Fibroblast of skin of right biceps (primary cell): ENCODE data around the gene S100A2.
A peak's percentile ranks its signal among the peaks of the same experiment; 100 is the strongest.

Source experiments
- DNase-seq: peaks from one replicate; pipeline ENCODE4 v3.0.0-alpha.2; 2013

The S100A2 gene

DNA sequence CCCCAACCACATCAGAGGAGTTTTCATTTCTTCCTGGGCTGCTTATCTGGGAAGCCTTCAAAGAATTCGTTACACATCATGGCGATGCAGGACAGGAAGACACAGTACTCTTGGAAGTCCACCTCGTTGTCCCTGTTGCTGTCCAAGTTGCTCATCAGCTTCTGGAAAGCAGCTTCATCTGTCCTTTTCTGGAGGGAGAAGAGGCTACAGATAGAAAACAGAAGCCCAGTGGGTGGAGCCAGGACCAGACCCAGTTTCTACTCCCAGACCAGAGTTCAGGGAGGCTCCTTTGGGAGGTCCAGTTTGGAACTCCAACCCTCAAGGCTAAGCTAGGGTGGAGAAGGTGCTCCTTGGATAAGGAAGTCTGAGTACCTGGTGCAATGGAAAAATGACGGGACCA is 21.9 kb downstream of the S100A2 start:
- DNase-seq = no peak

DNA sequence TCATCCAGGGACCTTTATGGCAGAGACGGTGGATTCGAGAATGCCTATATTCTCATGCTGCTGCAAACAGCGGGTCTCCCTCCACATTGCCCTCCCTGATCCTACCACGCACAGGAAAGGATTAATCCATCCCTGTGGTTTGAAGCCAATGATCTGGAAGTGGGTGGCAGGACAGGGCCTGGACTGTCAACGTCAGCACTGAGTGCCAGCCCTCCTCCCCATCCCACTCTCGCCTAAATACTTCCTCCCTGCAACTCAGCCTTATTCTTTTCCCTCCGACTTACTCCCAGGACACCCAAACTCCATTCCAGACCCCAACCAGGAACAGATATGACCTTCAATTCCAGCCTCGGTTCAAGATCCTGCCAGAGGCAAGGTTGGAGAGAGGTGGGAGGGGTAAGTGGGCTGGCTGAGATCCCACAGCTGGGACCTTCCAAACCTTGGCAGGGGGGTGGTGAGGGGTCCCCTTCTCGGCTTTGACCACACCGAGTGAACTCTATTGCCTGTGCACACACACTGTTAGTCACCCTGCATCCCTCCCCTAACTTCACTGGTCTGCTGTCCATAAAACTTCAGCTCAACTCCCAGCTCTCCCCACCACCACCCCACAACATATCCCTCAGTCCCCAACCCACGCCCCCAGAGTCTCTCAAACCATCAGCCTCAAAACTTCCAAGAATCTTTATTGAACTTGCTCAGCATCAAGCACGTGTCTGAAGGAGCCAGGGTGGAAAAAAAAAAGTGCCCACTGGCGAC is 22.5 kb downstream of the S100A2 start:
- DNase-seq = no peak

DNA sequence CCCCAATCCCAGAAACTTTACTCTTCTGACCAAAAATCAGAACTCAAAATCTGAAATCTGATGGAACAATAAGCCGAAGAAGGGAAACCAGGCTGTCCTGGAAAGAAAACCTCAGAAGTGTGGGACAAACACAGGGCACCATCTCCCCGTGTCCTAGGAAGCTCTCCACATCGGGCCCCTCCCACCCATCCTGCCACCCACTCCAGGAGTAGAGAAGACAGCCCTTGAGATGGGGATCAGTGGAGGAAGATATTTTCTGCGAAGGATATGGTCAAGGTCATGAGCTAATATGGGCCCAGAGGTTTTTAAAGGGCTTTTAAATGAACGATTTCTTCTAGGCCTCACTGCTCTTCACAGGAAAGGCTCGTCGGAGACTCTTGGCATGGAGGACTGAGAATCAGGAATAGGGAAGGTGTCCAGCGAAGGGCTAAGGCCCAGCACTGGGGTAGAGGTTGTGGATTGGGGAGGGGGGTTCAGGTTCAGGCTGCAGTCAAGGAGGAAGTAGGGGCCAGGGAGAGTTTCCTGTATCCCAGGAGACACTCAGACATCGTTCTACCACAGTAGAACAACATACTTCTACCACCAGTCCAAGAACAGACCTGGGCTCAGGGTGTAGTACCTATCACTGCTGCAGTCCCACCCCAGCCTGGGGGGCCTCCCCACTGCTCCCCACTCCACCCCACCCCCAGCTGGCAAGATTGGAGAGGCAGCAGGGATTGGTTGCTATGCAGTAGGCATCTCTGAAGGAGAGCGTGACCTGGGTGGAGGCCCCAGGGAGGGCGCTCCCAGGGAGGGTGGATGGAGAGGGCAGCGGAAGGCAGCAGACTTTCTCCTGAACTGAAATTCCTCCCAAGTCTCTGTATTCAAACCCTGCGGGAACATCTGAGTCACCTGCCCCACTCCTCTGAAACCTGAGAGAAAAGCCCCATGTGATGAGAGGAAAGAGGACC is 23.7 kb downstream of the S100A2 start:
- DNase-seq = no peak

DNA sequence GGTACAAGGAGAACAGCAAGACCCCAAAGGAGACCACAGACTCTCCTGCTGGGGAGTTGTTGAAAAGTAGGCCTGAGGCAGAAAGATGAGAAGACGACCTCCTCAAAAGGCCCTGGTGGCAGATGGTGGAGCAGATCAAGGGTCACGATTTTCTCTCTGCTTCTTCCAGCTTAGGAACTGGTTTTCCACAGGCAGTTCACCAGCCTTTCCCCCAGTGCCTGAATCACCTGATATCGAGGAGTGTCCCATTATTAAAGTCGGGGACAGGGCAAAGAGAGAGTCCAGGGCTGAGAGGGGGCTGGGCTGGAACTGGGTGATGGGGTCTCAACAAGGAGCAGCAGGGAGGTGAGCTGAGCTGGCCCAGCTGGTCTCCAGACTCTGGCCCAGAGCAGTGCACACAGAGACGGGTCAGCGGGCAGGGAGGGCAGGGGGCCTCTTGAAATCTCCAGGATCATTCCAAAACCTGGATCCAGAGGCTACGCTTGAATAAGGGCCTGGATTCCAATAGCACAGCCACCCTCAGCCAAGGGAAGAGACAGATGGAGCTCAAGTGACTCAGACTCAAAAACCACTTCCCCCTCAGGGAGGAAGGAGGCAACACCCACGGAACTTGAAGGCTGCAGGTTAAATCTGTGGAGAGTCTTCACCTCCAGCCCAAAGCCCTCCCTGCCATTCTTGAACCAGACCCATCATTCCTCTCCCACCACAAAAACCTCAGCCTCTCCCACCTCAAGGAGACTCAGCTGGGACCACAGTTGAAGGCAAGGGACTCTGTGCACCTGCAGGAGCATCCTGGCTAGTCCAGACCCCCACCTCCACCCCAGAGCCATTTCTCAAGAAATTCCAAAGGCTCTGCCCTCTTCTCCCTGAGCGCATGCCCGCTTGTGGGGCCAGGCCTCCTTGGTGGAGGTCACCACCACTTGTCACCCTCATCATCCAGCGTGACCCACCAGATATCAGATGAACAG is 25.0 kb downstream of the S100A2 start, which contains the start of gene S100A5:
Gene S100A5 (minus strand): TSS at position 541 of the 968 bp plus-strand sequence. CDS start 743 bp downstream, outside the sequence.
- peak; percentile 69 for DNase-seq

DNA sequence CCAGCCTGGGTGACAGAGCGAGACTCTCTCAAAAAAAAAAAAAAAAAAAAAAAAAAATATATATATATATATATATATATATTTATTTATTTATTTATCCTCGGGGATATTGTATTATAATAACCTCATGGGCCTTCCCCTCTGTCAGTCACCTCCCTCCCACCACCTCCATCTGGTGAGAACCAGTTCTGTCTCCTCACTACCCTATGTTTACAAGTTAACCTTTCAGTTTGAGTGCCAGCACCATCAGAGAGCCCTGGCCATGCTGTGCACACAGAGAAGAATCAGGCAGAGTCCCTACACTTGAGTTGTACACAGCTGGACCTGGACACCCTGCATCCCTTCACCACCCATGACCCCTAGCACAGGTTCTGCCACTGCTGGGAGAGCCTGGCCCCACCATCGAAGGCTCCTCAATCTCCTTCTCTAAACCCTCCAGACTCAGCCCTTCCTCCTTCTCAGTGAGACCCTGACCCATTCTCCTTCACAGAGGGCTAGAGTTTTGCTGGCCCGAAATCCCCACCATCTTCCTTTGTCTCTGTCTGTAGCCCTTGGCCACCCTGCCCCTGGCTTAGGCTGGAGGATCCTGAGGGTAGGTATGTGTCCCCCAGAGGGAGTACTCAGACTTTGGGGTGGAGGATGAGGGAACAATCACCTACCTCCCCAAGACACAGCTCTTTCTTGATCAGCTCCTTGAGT is 26.1 kb downstream of the S100A2 start:
- DNase-seq = no peak

DNA sequence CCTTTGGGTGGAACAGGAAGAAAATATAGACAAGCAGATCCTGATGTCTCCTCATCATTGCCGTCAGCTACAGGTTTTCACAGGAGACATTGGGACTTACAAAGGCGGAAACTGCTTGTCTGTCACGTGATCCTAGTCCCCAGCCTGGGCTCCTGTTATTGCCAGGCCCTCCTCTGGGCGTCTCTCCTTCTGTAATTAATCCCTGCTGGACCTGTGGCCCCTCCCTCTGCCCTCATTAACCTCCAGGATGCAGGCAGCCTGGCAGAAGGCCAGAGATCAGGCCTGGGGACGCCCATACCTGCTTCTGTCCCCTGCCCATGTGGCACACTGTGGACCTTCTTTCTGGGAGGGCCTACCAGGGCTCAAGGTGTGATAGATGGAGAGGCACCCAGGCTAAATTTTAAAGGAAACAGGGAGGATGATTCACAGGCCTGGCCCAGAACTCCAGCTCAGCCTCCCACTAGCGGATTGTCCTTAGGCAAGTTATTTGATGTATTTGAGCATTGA is 27.3 kb downstream of the S100A2 start:
- peak; percentile 43 for DNase-seq

DNA sequence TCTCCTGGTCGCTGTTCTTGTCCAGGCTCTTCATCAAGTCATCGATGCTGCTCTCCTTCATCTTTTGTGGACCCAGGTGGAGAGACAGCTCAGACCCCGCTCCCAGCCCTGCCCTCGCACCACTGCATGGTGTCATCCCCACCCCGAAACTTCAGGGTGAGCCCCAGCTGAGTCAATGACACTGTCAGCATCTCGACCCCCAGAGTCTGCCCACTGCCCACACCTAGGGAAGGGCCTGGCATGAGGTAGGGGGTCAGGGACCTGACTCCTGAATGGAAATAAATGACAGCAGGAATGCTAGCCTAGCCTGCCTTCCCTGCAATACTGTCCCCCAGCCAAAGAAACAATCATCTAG is 28.3 kb downstream of the S100A2 start:
- no peak for DNase-seq

DNA sequence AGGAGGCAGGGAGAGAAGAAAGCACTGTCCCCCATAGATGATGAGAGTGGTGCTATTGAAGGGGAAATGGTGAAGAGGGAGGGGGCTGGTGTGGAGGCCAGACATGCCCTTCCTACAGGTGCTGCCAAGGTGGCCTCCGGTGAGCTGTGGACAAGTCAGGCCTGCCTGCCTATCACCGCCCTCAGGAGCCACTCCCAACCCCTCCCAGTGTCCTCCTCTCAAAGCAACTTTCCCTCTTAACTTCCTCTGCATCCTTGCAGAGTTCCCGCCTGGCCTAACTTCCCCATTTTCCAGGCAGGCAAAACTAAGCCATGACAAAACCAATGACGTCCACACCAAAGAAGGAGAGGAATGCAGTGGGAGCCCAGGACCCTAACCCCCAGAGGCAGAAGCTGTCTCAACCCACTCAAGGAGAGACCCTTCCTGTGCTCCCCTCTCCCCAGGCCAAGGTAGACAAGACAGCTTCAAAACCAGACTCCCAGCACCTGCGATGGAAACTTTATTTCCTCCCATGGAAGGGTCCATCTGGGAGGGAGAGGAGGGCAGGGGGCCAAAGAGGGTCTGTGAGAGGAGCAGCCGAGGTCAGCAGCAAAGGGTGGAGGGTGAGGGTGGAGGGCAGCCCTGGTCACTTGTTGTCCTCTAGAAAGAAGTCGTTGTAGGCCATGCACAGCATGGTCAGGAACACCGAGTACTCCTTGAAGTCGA is 28.8 kb downstream of the S100A2 start:
- DNase-seq = no peak

DNA sequence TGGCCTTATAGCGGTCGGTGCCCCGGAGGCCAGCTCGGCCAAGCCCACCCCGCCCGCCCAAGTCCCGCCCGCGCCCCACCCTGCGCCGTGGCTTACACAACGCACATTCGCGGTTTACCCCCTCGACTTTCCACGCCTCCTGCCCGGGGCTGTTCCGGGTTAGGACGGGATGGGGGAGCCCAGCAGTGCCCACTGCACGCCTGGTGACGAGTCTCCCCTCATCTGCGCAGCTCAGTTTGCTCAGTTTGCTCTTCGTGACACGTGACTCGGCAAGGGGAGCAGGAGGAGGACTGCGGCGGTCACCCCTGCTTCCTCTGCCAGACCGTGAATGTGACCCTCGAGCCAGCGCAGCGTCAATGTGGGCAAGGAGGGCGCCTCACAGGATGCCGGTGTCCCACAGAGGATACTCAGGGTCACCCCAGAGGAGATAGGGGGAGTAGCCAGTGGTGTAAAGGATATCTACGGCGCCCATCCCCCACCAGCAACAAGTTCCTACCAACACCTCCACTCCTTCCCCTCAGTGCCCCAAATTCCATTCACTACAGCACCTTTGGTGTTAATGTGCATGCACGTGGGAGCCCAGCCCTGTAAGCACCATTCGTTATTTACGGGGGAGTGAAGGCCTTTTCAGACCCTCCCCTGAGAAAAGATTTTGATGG is 29.5 kb downstream of the S100A2 start:
- peak; percentile 91 for DNase-seq

DNA sequence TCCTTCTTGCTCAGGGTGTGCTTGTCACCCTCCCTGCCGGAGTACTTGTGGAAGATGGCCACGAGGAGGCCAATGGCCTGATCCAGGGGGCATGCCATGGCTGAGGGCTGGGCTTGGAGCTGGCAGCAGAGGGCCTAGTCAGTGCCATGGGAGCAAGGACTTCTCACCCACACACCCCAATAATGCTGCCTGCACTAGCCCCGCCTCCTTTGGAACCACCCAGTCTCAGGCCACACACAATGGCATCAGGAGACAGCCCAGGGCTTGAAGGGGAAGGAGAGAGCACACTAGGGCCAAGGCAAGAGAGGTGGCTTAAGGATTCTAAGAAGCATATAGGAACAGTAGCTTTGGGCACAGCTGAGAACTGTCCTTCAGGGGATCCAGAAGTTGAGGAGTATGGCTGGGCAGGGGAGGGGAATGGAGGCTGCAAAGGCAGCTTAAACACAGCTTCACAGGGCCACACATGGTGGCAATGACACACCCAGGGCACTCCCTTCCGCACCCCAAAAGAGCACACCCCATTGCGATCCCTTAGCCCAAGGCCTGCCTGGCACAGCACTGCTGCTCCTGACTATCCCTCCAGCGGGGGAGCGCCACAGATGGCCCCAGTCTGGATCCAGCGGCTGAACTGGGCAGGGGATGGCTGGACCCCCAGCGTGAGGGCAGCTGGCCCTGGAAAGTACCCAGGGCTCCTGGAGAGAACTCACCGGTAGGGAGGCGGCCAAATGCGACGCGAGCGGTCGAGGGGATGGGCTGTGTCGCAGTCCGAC is 30.2 kb downstream of the S100A2 start, which contains the start of gene S100A6:
Gene S100A6 (minus strand): TSS at position 750 of the 770 bp plus-strand sequence. CDS start 652 bp downstream, at position 98.
- DNase-seq = peak; percentile 37

DNA sequence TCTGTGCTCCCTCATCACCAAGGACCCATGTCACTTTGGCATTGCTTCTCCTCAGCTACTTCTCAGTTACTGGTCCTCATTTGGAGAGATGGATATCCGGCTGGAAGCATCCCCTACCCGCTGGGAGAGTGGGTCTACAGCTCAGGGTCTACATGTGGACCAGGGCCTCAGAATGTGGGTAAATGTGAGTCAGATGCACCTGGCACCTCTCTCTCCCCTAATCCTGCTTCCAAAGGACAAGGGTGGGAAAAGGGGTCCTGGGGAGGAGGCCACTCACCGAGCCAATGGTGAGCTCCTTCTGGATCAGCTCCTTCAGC is 30.8 kb downstream of the S100A2 start:
- DNase-seq = no peak

DNA sequence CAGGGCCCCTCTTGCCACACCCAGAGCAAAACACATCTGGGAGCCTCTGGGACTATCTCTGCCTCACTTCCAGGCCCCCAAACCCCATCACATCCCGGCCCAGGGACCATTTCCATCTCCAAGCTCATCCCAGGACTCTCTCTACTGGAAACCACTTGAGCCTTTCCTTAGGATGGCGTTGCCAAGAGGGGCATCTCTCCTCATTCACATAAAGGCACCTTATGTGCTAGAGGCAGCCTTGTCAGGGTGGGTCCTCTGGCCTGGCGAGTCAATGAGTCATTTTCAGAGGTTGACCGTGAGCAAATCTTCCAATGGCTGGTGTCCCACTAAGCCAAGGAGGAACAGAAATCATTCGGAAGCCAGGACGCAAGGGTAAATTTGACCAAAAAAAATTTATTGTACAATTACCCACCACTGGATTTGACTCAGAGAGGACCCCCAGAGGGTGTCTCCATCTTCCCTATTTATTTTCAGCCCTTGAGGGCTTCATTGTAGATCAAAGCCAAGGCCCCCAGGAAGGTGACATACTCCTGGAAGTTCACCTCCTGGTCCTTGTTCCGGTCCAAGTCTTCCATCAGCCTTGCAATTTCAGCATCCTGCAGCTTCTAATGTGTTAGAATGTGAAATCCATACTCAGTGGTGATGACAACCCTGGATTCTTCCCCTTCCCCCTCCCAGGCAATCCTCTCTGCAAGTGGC is 31.3 kb downstream of the S100A2 start:
- DNase-seq = peak; percentile 52

DNA sequence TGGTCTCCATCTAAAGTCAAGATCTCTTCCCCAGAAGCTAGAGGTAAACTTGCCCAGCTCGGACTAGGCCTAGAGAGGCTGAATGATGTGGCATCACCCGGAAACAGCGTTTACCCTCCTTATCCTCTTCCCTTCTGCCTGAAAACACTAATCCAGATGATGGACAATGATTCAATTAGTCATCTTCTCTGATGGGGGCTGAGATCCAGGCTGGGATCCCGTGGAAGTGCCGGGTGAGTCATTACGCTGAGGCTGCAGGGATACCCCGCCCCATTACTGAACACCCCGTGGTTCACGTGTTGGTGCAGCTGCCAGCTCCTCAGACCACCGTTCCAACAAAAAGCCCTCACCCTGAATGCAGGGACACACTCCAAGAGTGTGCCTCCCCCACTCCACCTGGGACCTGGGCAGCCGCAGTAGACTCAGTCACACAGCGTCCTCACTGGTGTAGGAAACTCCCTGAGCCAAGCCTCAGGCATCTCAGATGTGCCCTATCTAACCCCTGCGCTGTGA is 31.9 kb downstream of the S100A2 start:
- peak; percentile 96 for DNase-seq

DNA sequence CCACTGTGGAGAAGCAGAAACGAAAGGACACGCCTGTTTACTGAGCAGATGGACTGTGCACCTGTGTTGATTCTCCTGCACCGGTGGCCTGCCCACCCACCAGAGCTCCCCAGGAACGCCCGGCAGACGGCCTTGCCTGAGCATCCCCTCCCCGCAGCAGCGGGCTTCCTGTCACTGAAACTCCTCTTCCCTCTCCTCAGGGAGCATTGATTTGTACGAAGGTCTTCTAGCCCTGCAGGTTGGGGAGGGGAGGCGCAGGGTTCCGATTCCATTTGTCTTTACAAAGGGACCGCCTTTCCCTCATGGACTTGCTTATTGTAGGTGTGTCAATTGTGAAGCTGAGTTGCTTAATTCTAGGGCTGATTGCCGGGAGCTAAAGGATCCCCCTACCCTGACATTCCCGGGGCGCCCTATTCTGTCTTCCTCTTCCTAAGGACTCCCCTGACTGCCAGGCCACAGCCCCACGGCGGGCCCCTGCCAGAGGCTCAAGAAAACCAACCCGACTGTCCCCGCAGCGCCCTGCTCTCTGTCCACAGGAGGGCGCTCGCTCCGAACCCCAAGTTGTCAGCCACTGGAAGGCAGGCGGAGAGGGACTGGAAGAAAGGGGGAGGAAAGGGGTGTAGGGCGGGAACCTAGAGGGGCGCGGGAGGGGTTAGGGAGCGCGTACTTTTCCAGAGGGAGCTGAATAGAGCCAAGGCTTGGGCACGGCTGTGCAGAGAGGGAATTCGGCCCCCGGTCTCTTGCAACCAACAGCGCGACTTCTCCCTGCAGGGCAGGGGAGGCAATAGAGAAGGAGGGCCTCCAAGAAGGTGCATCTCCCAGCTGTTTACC is 32.7 kb downstream of the S100A2 start:
- DNase-seq = peak; percentile 90

DNA sequence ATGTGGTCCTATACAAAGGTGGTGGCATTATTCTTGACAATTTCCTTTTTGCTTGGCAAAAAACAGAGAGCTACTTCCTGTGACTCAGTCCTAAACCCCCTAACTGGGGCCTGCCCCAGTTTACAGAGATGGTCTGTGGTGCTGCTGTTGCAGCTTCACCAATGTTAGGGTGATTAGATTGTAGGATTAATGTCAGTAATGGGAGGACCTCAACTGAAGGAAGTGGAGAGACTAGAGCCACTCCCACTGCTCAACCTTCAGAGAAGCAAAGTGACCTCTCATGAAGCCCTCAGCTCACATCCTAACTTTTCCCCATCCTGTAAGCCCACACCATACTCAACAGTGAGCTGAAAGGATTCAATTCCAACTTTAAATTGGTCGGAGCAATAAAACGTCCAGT is 33.5 kb downstream of the S100A2 start:
- no peak for DNase-seq

DNA sequence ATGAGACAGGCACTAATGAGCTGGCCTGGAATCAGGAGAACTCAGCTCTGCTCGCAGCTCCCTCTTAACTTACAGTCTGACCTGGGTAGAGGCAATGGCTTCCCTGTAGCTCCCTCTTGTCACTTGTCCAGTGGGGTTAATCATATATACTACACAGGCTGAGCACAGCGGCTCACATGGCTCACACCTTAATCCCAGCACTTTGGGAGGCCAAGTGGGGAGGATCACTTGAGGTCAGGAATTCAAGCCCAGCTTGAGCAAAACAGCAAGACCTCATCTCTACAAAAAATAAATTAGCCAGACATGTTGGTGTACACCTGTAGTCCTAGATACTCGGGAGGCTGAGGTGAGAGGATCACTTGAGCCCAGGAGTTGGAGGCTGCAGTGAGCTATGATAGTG is 34.0 kb downstream of the S100A2 start:
- no peak for DNase-seq

DNA sequence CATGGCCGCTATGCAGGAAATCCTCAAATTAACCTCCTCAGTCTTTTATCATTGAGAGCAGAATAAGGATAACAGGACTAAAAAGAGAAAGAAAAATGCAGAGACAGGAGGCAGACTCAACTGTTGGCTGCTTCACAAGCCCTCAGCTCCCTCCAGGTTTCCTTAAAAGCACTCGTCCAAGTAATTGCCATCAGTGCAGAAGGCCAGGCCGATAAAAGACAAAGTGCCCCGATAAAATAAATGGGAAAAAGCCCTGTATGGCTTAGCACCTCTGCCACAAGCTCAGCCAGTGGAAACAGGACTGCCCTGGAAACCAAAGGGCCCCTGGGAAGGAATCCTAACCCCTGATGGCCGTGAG is 38.0 kb downstream of the S100A2 start:
- DNase-seq = no peak

DNA sequence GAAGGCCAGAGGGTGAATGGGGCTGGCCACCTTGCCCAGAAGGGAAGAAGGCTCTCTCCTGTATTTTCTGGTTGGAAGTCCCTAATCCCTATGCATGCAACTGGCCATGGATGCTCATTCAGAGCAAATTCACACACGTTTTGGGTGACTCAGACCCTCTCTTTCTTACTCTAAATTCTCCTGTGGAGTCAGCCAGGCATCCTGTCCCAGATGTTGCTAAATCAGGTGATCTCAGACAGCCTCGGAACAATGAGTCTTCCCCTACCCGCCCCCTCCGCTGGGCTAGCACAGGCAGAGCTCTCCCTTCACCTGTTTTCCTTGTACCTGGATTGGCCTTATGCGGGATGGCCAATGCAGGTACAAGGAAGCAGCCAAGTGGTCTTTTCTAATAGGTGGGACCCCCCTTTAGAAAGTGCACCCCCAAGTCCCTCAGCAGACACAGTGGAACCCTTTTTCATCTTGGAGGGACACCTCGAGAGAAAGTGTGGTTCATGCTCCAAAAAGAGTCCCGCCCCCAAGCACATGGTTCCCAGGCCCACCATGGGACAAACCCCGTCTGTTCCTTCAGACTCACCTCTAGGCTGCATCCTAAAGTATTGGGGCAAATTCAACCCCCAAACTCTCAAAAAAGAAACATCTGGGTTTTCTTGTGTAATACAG is 38.5 kb downstream of the S100A2 start:
- DNase-seq = peak; percentile 39
